Activated CD8-positive, alpha-beta T cell treated with anti-CD3 and anti-CD28 coated beads for 36 hours (primary cell): ENCODE measurements around the gene THSD7B. TPM values are rescaled to one million over a fixed set of nuclear protein-coding genes. Genes with fewer than 3 reads are reported as not detected.
"Not testable (repeated sequence)": the region's sequence is repeated elsewhere in the genome, so short reads cannot be mapped to it uniquely, and the experiment has no call there.

ENCODE experiments used
- ATAC-seq: fragments of 200-7000 bp; cut with Tn5 transposase; one replicate; pipeline ENCODE4 v1.10.0; 2021; ENCODE audit warnings: mild to moderate bottlenecking, moderate library complexity
- CTCF ChIA-PET: fragments of 350-600 bp; sonication (Branson Sonifier 250); formaldehyde crosslinking; loops from one replicate; lab custom pipeline; 2021; ENCODE audit warnings: antibody characterized with exemption; lab: Charles Lee
- POLR2A ChIA-PET: fragments of 350-600 bp; sonication (Branson Sonifier 250); formaldehyde crosslinking; loops from one replicate; lab custom pipeline; 2021; ENCODE audit warnings: antibody characterized with exemption; lab: Charles Lee
- DNase-seq: peaks from one replicate; pipeline ENCODE4 v3.0.0-alpha.2; 2020
- H3K27ac Mint-ChIP-seq: one replicate; pipeline ENCODE4 v1.8.0; 2021; ENCODE audit warnings: mild to moderate bottlenecking, mixed read lengths
- H3K27me3 Mint-ChIP-seq: one replicate; pipeline ENCODE4 v1.8.0; 2021; ENCODE audit warnings: mixed read lengths
- H3K36me3 Mint-ChIP-seq: one replicate; pipeline ENCODE4 v1.8.0; 2021; ENCODE audit warnings: low read depth, mixed read lengths
- H3K4me1 Mint-ChIP-seq: one replicate; pipeline ENCODE4 v1.8.0; 2021; ENCODE audit warnings: low read depth, mixed read lengths
- H3K4me3 Mint-ChIP-seq: one replicate; pipeline ENCODE4 v1.8.0; 2021; ENCODE audit warnings: mild to moderate bottlenecking, moderate library complexity, mixed read lengths
- H3K9me3 Mint-ChIP-seq: one replicate; pipeline ENCODE4 v1.8.0; 2021; ENCODE audit warnings: mixed read lengths
- CTCF ChIP-seq: fragments of 200-600 bp; IDR thresholded peaks from one replicate; pipeline ENCODE4 v1.8.0; 2022; ENCODE audit warnings: antibody characterized with exemption, mild to moderate bottlenecking
- intact Hi-C: fragments of 100-400 bp; cut with micrococcal nuclease; formaldehyde crosslinking; loops from one replicate; pipeline ENCODE4 v1.10.0; 2022
- total RNA-seq, 2 experiments: library from RNA; stranded (reverse); gene quantifications; one replicate each; pipeline ENCODE4 v1.2.3, GENCODE V29; 2021

The THSD7B gene
- total RNA-seq, 2 experiments from 2014 or later = not detected

DNA sequence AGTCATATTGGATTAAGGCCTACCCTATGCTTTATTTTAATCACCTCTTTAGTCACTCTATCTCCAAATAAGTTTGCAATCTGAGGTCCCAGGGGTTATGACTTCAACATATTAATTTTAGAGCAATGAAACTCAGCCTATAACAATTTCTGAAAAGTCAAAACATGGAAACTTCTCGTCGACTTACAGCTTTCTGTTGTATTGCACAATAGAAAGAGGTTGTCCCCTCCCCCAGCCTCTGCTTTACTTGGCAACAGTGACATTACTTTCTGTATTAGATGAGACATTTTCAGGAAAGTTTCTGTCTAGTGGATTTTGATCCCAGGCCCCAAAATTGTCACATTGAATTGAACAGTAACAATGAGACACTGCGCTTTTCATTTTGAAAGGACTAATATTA is 326.4 kb downstream of the THSD7B start:
- Mint-ChIP-seq H3K4me1 (no peaks in the 10 kb centered on the region), H3K9me3 (no peaks in the 10 kb centered on the region), H3K36me3 (no peaks in the 10 kb centered on the region), H3K4me3 (no peak overlapping the region), H3K27me3 (no peaks in the 10 kb centered on the region), H3K27ac (no peak overlapping the region)
- CTCF ChIA-PET = no interaction called here
- no peak for TF ChIP-seq CTCF
- POLR2A ChIA-PET = no interaction called here
- no peak for ATAC-seq
- intact Hi-C loops = no loop called here
- no peak for DNase-seq

DNA sequence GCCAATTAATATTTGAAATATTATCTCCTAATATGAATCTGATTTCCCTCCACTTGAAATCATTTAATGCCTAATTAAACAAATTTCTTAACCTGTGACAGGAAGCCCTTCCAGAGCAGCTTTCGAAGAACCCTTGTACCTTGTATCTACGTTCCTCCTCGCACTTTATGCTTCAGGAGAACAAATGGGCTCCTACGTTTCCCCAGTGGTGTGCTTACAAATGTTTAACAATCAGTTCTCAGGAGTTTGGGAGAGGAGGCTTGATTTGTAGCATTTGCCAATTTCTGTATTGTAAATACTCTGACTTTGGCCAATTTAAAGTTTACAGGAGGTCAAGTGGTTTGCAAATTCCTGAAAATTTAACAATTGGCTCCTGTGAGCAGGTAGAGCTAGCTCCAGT is 327.8 kb downstream of the THSD7B start:
- H3K4me3 Mint-ChIP-seq = no peak overlapping the region
- TF ChIP-seq CTCF = no peak
- DNase-seq = no peak
- H3K9me3 Mint-ChIP-seq = no peaks in the 10 kb centered on the region
- no peaks in the 10 kb centered on the region for H3K27me3 Mint-ChIP-seq
- CTCF ChIA-PET = no interaction called here
- no peak for ATAC-seq
- no peaks in the 10 kb centered on the region for H3K36me3 Mint-ChIP-seq
- POLR2A ChIA-PET = no interaction called here
- H3K4me1 Mint-ChIP-seq = no peaks in the 10 kb centered on the region
- H3K27ac Mint-ChIP-seq = no peak overlapping the region
- intact Hi-C loops = no loop called here

DNA sequence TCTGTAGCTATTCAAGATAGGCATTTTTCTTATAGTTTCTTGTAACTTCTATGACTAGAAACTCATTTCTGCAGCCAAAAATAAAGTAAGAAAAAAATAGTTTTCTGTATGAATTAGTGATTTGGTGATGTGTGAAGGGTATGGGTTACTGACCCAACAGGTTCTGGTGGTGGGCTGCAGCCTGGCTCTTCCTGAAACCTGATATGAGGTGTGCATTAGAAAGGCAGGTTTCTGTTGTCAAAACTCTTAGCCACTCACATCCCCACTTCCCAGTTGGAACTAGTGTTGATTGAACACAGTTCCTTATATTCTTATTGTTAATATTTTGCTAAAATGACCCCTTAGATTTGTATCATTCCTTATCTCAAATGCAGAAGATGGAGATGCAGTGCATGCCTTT is 330.8 kb downstream of the THSD7B start:
- Mint-ChIP-seq H3K27me3 (no peaks in the 10 kb centered on the region), H3K27ac (no peak overlapping the region), H3K9me3 (no peaks in the 10 kb centered on the region), H3K36me3 (no peaks in the 10 kb centered on the region), H3K4me1 (no peaks in the 10 kb centered on the region), H3K4me3 (no peak overlapping the region)
- ATAC-seq (no peak), DNase-seq (no peak)
- CTCF ChIA-PET = interaction anchor here (1.3 kb wide), 1 partner anchor 13 kb away, joined by 3 read pairs; no protein-coding TSS in a partner anchor
- intact Hi-C loops = no loop called here
- POLR2A ChIA-PET = interaction anchor here (0.6 kb wide), 1 partner anchor 657 kb away, joined by 3 read pairs; no protein-coding TSS in a partner anchor
- no peak for TF ChIP-seq CTCF

DNA sequence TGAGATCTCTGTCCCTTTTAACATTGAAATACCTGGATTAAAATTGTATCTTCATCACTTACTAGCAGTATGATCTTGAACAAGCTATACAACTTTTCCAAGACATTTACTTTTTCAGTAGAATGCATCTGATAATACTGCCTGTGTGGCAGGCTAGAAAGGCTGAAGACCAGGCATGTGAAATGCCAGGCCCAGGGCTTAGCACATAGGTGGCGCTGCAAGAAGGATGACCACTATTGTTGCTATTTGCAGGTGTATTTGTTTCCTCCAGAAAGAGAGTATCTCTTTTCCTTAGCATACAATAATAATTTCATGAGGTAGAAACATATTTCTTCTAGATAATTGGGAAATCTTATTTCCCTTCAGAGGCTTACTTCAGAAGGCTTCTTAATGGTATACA is 331.3 kb downstream of the THSD7B start:
- no peaks in the 10 kb centered on the region for H3K9me3 Mint-ChIP-seq
- intact Hi-C loops = no loop called here
- H3K4me1 Mint-ChIP-seq = no peaks in the 10 kb centered on the region
- no peaks in the 10 kb centered on the region for H3K27me3 Mint-ChIP-seq
- no peaks in the 10 kb centered on the region for H3K36me3 Mint-ChIP-seq
- ATAC-seq = no peak
- no peak overlapping the region for H3K4me3 Mint-ChIP-seq
- CTCF ChIA-PET = no interaction called here
- H3K27ac Mint-ChIP-seq = no peak overlapping the region
- TF ChIP-seq CTCF = no peak
- DNase-seq = no peak
- POLR2A ChIA-PET = no interaction called here

DNA sequence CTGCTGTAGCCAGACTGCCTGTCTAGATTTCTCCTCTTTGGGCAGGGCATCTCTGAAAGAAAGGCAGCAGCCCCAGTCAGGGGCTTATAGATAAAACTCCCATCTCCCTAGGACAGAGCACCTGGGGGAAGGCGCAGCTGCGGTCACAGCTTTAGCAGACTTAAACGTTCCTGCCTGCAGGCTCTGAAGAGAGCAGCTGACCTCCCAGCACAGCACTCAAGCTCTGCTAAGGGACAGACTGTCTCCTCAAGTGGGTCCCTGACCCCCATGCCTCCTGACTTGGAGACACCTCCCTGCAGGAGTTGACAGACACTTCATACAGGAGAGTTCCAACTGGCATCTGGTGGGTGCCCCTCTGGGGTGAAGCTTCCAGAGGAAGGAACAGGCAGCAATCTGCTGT is 336.5 kb downstream of the THSD7B start:
- CTCF ChIA-PET, H3K27ac Mint-ChIP-seq, H3K36me3 Mint-ChIP-seq, DNase-seq, H3K4me1 Mint-ChIP-seq, ATAC-seq, H3K4me3 Mint-ChIP-seq, H3K27me3 Mint-ChIP-seq, intact Hi-C loops: not testable (repeated sequence)
- H3K9me3 Mint-ChIP-seq = peaks cover 12% of the 10 kb centered on the region
- POLR2A ChIA-PET = interaction anchor here (0.6 kb wide), 1 partner anchor 23 kb away, joined by 3 read pairs; no protein-coding TSS in a partner anchor

- no peaks in the 10 kb centered on the region for H3K36me3 Mint-ChIP-seq
- H3K27me3 Mint-ChIP-seq = no peaks in the 10 kb centered on the region
- peaks cover 12% of the 10 kb centered on the region for H3K9me3 Mint-ChIP-seq
- intact Hi-C loops = no loop called here
- TF ChIP-seq CTCF = no peak
- no peak overlapping the region for H3K4me3 Mint-ChIP-seq
- no peaks in the 10 kb centered on the region for H3K4me1 Mint-ChIP-seq
- no peak overlapping the region for H3K27ac Mint-ChIP-seq
- DNase-seq = no peak
- CTCF ChIA-PET = no interaction called here
- no peak for ATAC-seq
- POLR2A ChIA-PET = no interaction called here
Measured at GRCh38 chr2:137107904-137108303, 342.6 kb downstream of the THSD7B start.
